ENCODE data around the gene PLXDC2.

DNA sequence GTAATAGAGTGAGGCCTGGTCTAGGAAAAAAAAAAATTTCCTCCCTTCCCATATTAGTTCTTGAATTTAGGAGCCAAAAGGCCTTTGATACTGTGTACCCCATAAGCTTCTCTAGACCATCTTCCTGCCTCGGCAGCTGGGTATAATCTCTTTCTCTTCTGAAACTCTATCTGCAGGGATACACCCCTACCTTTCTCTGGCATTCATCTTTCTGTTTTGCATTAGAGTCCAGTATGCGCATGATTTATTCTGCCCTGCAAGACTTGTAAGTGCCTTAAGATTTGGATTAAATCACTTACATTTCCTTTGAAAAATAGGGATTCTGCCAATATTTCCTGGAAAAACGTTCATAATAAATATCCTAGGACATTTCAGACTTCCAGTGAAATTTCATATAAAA, 431.2 kb downstream of the PLXDC2 start:
- TF ChIP-seq CTCF (IDR thresholded peaks at IDR 0.05) (no peak), POLR2A (IDR thresholded peaks at IDR 0.05) (no peak)
